HepG2 (cell line): Measurements from ENCODE around the gene AKAP12. TPM values are rescaled to one million over a fixed set of nuclear protein-coding genes. Genes with fewer than 3 reads are reported as not detected.

Experiments used
- ADNP ChIP-seq: sonication (generic); formaldehyde crosslinking; IDR thresholded peaks from 2 replicates; pipeline ENCODE4 v1.4.0; 2020; ENCODE audit warnings: missing genetic modification reagents
- ATM ChIP-seq: fragments of 450-650 bp; IDR thresholded peaks from 2 replicates; pipeline ENCODE4 v1.7.1; 2017; ENCODE audit warnings: mild to moderate bottlenecking, borderline replicate concordance
- BCL3 ChIP-seq: sonication (generic); formaldehyde crosslinking; IDR thresholded peaks from 2 replicates; pipeline ENCODE4 v1.5.1; 2020; ENCODE audit warnings: mild to moderate bottlenecking, missing genetic modification reagents, moderate library complexity
- CBX2 ChIP-seq, 2 experiments: fragments of 200-600 bp in 1 of 2; sonication (generic); formaldehyde crosslinking in 1 of 2; IDR thresholded peaks; 2 replicates each; pipeline versions ENCODE4 v1.7.0 to v1.8.1; 2018 to 2022; ENCODE audit warnings: low read depth in 2 of 2, low read length in 1 of 2, mild to moderate bottlenecking in 1 of 2, missing genetic modification reagents in 1 of 2
- FOXK2 ChIP-seq: fragments of 450-650 bp; IDR thresholded peaks from 2 replicates; pipeline ENCODE4 v1.6.1; 2016
- NR2F6 ChIP-seq, 2 experiments: IDR thresholded peaks; 2 replicates each; pipeline ENCODE4 v1.6.1; 2016; ENCODE audit warnings: antibody characterized with exemption in 1 of 2, mild to moderate bottlenecking in 1 of 2
- POLR2AphosphoS2 ChIP-seq: IDR thresholded peaks from 2 replicates; pipeline ENCODE4 v1.6.1; 2011; ENCODE audit warnings: low read depth, low read length, improper control_type of control experiment
- ZBTB4 ChIP-seq: sonication (generic); formaldehyde crosslinking; IDR thresholded peaks from 2 replicates; pipeline ENCODE4 v1.4.0; 2020; ENCODE audit warnings: missing genetic modification reagents, mild to moderate bottlenecking, borderline replicate concordance
- ZFP36L2 ChIP-seq: sonication (generic); formaldehyde crosslinking; IDR thresholded peaks from 2 replicates; pipeline ENCODE4 v1.4.0; 2020; ENCODE audit warnings: missing genetic modification reagents
- ZFP41 ChIP-seq: sonication (generic); formaldehyde crosslinking; IDR thresholded peaks from 2 replicates; pipeline ENCODE4 v1.4.0; 2020; ENCODE audit warnings: mild to moderate bottlenecking, missing genetic modification reagents, borderline replicate concordance
- ZKSCAN5 ChIP-seq: sonication (generic); formaldehyde crosslinking; IDR thresholded peaks from 2 replicates; pipeline ENCODE4 v1.5.1; 2020; ENCODE audit warnings: mild to moderate bottlenecking, missing genetic modification reagents
- ZNF235 ChIP-seq: sonication (generic); formaldehyde crosslinking; IDR thresholded peaks from 2 replicates; pipeline ENCODE4 v1.8.1; 2023; ENCODE audit warnings: mild to moderate bottlenecking, missing genetic modification reagents, borderline replicate concordance
- ZNF382 ChIP-seq: sonication (generic); formaldehyde crosslinking; IDR thresholded peaks from 2 replicates; pipeline ENCODE4 v1.5.0; 2020; ENCODE audit warnings: missing genetic modification reagents, mild to moderate bottlenecking, borderline replicate concordance
- ZNF513 ChIP-seq: sonication (generic); formaldehyde crosslinking; conservative IDR thresholded peaks from 2 replicates; pipeline ENCODE4 v1.5.0; 2020; ENCODE audit warnings: missing genetic modification reagents
- ZNF629 ChIP-seq: sonication (generic); formaldehyde crosslinking; conservative IDR thresholded peaks from 2 replicates; pipeline ENCODE4 v1.5.0; 2020; ENCODE audit warnings: missing genetic modification reagents
- ZNF691 ChIP-seq: sonication (generic); formaldehyde crosslinking; IDR thresholded peaks from 2 replicates; pipeline ENCODE4 v1.4.0; 2020; ENCODE audit warnings: missing genetic modification reagents, low read depth, mild to moderate bottlenecking, borderline replicate concordance
- ZSCAN20 ChIP-seq: sonication (generic); formaldehyde crosslinking; IDR thresholded peaks from 2 replicates; pipeline ENCODE4 v1.4.0; 2020; ENCODE audit warnings: missing genetic modification reagents, mild to moderate bottlenecking, borderline replicate concordance
- polyA plus RNA-seq, 8 experiments: library from polyadenylated mRNA; depleted of rRNA in 3 of 8; stranded (reverse) in 7 of 8; unstranded in 1 of 8; fragments of >200 nt; fragmentation: Illumina TruSeq in 4 of 8; extraction: Trizol in 4 of 8; gene quantifications; 2 replicates each; pipeline versions ENCODE4 v1.2.1 to v1.2.3, GENCODE V29; 2011 to 2016; ENCODE audit warnings: low read depth in 4 of 8, missing spikeins in 1 of 8, mixed read lengths in 1 of 8; ENCODE audit not compliant: insufficient read depth in 1 of 8
- total RNA-seq, 5 experiments: library from RNA; depleted of rRNA; stranded (reverse); fragments of >200 nt; fragmentation: Illumina TruSeq; extraction: Trizol; gene quantifications; 2 replicates each; pipeline ENCODE4 v1.2.3, GENCODE V29; 2016; ENCODE audit warnings: low read depth in 1 of 5

The AKAP12 gene
- total and polyA plus RNA-seq, 2 of the 13 experiments (the other 11 are each of a cell fraction or from before 2014, with no cell fraction given): 10.6 to 19.0 TPM

GRCh38 chr6:151391471-151392413 is 152.0 kb downstream of the AKAP12 start, which contains the start of gene ZBTB2 (continued):
- TF ChIP-seq ZKSCAN5 (CRISPR knock-in tag) (no peak), ZNF691 (CRISPR knock-in tag) (peak; percentile 78; the same call in 1 of the 2 replicates), ZNF513 (no peak), ZBTB4 (CRISPR knock-in tag) (no peak), ADNP (CRISPR knock-in tag) (no peak), ZNF235 (no peak), POLR2AphosphoS2 (peak; percentile 69; the same call in 1 of the 2 replicates), ZNF629 (CRISPR knock-in tag) (no peak), BCL3 (CRISPR knock-in tag) (no peak), FOXK2 (peak; percentile 69), ZSCAN20 (CRISPR knock-in tag) (no peak), ZFP41 (CRISPR knock-in tag) (no peak), ATM (no peak), CBX2 (IDR thresholded peaks at IDR 0.05; ENCODE audit: low read depth, low read length) (no peak), CBX2 (CRISPR knock-in tag; IDR thresholded peaks at IDR 0.05; ENCODE audit: low read depth) (no peak), ZNF382 (CRISPR knock-in tag) (no peak), NR2F6 (IDR thresholded peaks at IDR 0.05) (no peak), NR2F6 (CRISPR knock-in tag; IDR thresholded peaks at IDR 0.05) (no peak), ZFP36L2 (CRISPR knock-in tag) (no peak)
